Muscle of arm (tissue), 12 donors: ENCODE data around the gene CHRNG. TPM values are rescaled to one million over a fixed set of nuclear protein-coding genes. Genes with fewer than 3 reads are reported as not detected.
"Not testable (repeated sequence)": the region's sequence is repeated elsewhere in the genome, so short reads cannot be mapped to it uniquely, and the experiment has no call there.

ENCODE experiments used
- DNase-seq: peaks from one replicate; pipeline ENCODE4 v3.0.0-alpha.2; 2013
- polyA plus RNA-seq, 12 donors: library from polyadenylated mRNA; unstranded; fragments of 120-200 nt; gene quantifications; one replicate each; pipeline ENCODE4 v1.2.1, GENCODE V29; 2013; ENCODE audit not compliant: insufficient read length in 12 of 12

Gene CHRNG
- polyA plus RNA-seq, 12 donors = 54.4 to 516 (median 119) TPM

GRCh38 chr2:232525199-232525598 lies 14.3 kb upstream of the CHRNG start:
- DNase-seq = no peak

GRCh38 chr2:232525791-232526371 lies 13.6 kb upstream of the CHRNG start, which contains the start of gene CHRND:
Gene CHRND (plus strand): TSS chr2:232526160. CDS start chr2:232526216, 56 bp downstream.
- peak; percentile 54 for DNase-seq

DNA sequence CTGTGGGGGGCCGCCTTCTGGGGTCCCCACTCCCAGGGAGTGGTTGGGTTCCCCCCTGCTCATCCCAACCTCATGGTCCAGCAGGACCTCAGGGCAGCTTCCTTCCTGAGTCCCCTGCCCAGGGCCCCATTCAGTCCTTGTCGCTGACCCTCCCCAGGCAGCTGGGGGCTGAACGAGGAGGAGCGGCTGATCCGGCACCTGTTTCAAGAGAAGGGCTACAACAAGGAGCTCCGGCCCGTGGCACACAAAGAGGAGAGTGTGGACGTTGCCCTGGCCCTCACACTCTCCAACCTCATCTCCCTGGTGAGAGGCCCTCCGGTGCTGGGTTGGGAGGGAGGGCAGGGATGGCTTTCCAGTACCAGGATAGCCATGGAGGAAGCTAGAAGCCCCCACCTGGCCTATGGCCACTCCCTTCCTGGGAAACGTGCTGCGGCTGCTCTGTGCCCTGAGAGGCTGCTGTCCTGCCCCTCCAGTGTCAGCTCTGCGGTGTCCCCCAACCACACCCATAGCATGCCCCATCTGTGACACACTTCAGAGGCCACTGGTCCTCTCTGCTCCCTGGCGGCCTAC lies 13.0 kb upstream of the CHRNG start:
- DNase-seq = no peak

DNA sequence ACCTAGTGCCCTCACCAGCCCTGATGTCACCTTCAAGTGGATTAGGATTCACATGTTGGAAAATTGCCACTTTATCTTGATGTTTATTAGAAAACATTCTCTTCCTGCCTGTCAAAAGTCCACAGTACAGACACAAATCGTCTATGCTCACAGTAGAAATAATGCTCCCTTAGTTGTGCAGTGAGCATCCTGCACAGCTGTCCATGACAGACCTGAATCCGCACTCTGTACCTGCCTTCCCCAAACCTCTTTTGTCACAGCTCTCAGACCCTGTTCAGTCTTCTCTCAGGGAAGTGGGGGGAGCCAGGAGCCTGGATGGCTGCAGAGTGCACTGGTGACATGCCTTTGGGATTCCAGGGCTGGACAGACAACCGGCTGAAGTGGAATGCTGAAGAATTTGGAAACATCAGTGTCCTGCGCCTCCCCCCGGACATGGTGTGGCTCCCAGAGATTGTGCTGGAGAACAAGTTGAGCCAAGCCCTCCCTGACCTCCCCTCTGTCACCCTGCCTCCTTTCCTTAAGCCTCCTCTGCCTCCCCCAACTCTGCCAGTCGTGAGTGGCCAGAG lies 11.5 kb upstream of the CHRNG start:
- DNase-seq = no peak

GRCh38 chr2:232528746-232529460 lies 10.6 kb upstream of the CHRNG start:
- no peak for DNase-seq

- DNase-seq = no peak
Observed at GRCh38 chr2:232529806-232530547, 9.5 kb upstream of the CHRNG start.

DNA sequence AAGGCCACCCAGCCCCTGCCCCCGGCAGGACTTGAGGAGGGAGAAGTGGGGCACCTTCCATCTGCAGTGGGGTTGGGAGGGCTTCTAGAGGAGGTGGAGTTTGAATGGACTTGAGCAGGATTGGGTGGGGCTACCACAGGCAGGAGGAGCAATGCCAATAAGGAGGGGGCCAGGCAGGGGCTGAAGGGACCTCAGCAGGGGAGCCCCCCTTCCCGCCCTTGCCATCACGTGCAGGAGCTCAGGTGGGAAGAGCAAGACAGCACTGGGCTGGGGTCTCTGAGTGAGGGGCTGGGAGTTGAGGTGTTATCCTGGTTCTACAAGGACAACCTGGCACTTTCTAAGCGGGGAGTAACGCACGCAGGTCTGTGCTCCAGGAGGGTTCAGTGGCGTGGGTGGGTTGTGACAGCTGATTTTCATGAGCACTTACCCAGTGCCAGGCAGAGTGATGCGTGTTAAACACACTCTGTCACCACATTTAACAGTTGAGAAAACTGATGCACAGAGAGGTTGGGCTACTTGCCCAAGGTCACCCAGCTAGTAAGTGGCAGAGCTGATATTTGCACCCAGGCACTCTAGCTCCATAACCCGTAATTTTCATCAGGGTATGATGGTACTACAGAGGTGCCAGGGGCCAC lies 8.7 kb upstream of the CHRNG start:
- DNase-seq = no peak

DNA sequence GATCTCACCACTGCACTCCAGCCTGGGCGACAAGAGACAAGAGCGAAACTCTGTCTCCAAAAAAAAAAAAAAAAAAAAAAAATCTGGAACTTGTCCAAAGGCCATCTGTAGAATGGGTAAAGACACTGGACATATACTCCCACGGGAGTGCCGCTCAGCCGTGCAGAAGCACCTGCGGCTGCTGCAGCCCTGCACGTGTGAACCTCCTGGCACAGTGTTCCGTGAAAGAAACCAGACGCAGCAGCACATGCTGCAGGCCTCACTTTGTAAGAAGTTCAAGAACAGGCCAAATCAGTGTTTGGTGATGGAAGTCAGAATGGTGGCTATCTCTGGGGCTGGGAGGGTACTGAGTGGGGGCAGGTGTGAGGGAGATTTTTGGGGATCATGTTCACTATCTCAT lies 7.1 kb upstream of the CHRNG start:
- no peak for DNase-seq

DNA sequence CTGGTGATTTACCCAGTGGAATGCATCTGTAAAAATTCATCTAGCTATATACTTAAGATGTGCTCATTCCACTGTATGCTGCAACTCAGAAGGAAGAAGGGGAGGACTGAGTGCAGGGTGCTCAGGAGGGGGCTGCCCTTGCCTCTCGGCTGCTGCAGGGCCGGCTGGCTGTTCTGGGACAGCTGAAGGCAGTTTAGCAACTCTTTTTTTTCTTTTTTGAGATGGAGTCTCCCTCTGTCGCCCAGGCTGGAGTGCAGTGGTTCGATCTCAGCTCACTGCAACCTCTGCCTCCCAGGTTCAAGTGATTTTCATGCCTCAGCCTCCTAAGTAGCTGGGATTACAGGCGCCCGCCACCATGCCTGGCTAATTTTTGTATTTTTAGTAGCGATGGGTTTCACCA lies 6.7 kb upstream of the CHRNG start:
- DNase-seq = not testable (repeated sequence)

- DNase-seq = no peak
Observed at GRCh38 chr2:232533944-232534710, 5.4 kb upstream of the CHRNG start.

- no peak for DNase-seq
Observed at GRCh38 chr2:232534940-232535651, 4.4 kb upstream of the CHRNG start.

DNA sequence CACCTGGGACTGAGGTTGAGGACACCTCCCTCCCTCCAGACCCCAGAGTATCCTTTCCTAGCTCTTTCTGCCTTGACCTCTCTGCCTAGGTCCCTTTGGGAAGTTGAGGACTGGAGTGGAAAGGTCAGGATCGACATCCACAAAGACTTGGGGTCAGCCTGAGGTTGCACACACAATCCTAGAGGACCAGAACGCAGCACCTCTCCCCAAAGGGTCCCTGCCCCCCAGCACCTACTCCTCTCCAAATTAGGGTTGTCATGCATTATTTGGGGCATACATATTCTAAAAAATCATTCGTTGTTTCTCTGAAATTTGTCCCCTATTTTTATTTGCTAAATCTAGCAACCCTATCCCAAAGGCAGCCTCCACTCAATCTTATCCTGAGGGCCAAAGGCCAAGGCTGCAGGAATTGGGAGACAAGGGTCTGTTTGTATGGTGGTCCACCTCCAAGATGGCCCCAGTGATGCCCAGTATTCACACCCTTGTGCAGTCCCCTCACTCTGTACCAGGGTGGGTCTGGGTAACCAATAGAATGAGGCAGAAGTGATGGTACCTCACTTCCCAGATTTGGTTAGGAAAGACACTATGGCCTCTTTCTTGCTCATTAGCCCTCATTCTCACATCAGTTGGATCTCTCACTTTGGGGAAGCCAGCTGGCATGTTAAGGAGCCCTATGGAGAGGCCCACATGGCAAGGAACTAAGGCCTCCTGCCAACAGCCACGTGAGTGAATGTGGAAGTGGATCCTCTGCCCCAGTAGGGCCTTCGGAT lies 3.5 kb upstream of the CHRNG start:
- no peak for DNase-seq

DNA sequence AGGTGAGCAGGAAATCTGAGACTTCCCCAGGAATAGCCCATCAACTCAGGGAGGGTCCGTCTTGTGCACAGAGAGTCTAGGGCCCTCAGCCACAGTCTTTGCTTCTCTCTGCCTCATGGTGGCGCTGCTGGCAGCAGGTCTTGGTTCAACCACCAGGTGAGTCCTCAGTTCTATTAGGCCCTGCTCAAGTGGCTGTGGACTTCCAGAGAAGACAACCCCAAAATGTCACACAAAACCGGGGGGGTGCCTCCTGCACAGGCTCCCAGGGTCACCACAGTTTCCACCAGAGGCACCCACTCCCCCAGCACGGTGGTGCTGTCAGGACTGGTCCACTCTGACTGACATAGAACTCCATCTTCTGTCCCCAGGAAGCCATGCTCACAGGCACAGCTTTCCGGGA lies 2.4 kb upstream of the CHRNG start:
- no peak for DNase-seq

DNA sequence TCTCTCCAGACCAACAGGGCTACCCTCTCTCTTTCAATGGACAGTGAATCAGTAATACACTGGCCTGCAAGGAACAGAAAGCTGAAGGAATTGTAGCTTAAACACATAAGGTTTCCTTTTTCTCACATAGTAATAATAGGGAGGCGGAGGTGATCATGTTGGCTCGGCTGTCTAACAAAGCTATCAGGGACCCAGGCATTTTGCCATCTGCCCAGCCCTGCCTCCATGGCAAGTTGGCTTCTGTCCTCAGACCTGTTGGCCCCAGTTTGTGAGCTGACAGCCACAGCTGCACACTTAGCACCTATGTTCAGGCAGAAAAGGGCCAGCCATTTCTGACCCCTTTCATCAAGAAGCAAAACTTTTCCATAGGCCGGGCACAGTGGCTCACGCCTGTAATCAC lies 2.0 kb upstream of the CHRNG start:
- no peak for DNase-seq

- DNase-seq = no peak
Observed at GRCh38 chr2:232538671-232539070, 821 bp upstream of the CHRNG start.

GRCh38 chr2:232540441-232541041 lies 1.0 kb downstream of the CHRNG start:
- DNase-seq = no peak

GRCh38 chr2:232541195-232541960 lies 1.9 kb downstream of the CHRNG start:
- DNase-seq = no peak
